ENCODE measurements around the gene C1orf74.

The C1orf74 gene

GRCh38 chr1:209825591-209826434, 41.5 kb upstream of the C1orf74 start:
- Histone ChIP-seq H3K9me3 (no peaks in the 10 kb centered on the region), H3K4me3 (ENCODE audit: low read depth in 1 of 2, low read length in 1 of 2) (no peak overlapping the region), H3K27me3 (peaks cover 44% of the 10 kb centered on the region), H3K4me1 (ENCODE audit: control insufficient read depth in 1 of 2, insufficient read depth in 1 of 2, low read depth in 1 of 2, low read length in 1 of 2) (peaks cover 6 to 16% of the 10 kb centered on the region in 2 experiments), H3K36me3 (no peaks in the 10 kb centered on the region), H3K27ac (no peak overlapping the region)
- no peak for TF ChIP-seq CTCF (IDR thresholded peaks at IDR 0.05)

GRCh38 chr1:209823143-209824041, 39.0 kb upstream of the C1orf74 start:
- Histone ChIP-seq H3K36me3 (no peaks in the 10 kb centered on the region), H3K27ac (no peak overlapping the region), H3K27me3 (peaks cover 68% of the 10 kb centered on the region), H3K4me3 (ENCODE audit: low read depth in 1 of 2, low read length in 1 of 2) (no peak overlapping the region), H3K9me3 (no peaks in the 10 kb centered on the region), H3K4me1 (ENCODE audit: control insufficient read depth in 1 of 2, insufficient read depth in 1 of 2, low read depth in 1 of 2, low read length in 1 of 2) (peaks cover 5 to 15% of the 10 kb centered on the region in 2 experiments)
- TF ChIP-seq CTCF (IDR thresholded peaks at IDR 0.05) = peak; percentile 83

- no peak for TF ChIP-seq CTCF (IDR thresholded peaks at IDR 0.05)
- Histone ChIP-seq H3K9me3 (no peaks in the 10 kb centered on the region), H3K27me3 (peaks cover 70% of the 10 kb centered on the region), H3K4me1 (ENCODE audit: control insufficient read depth in 1 of 2, insufficient read depth in 1 of 2, low read depth in 1 of 2, low read length in 1 of 2) (peaks cover 0 to 10% of the 10 kb centered on the region in 2 experiments), H3K27ac (no peak overlapping the region), H3K36me3 (no peaks in the 10 kb centered on the region), H3K4me3 (ENCODE audit: low read depth in 1 of 2, low read length in 1 of 2) (no peak overlapping the region)
Observed at GRCh38 chr1:209822706-209823105, 38.3 kb upstream of the C1orf74 start.

GRCh38 chr1:209820986-209821385, 36.6 kb upstream of the C1orf74 start:
- Histone ChIP-seq H3K4me1 (ENCODE audit: control insufficient read depth in 1 of 2, insufficient read depth in 1 of 2, low read depth in 1 of 2, low read length in 1 of 2) (peaks cover 0 to 5% of the 10 kb centered on the region in 2 experiments), H3K4me3 (ENCODE audit: low read depth in 1 of 2, low read length in 1 of 2) (no peak overlapping the region), H3K27ac (no peak overlapping the region), H3K9me3 (no peaks in the 10 kb centered on the region), H3K36me3 (no peaks in the 10 kb centered on the region), H3K27me3 (peaks cover 68% of the 10 kb centered on the region)
- TF ChIP-seq CTCF (IDR thresholded peaks at IDR 0.05) = no peak

- TF ChIP-seq CTCF (IDR thresholded peaks at IDR 0.05) = no peak
- Histone ChIP-seq H3K4me3 (ENCODE audit: low read depth in 1 of 2, low read length in 1 of 2) (no peak overlapping the region), H3K36me3 (no peaks in the 10 kb centered on the region), H3K27ac (no peak overlapping the region), H3K4me1 (ENCODE audit: control insufficient read depth in 1 of 2, insufficient read depth in 1 of 2, low read depth in 1 of 2, low read length in 1 of 2) (peaks cover 0 to 5% of the 10 kb centered on the region in 2 experiments), H3K9me3 (no peaks in the 10 kb centered on the region), H3K27me3 (peaks cover 49% of the 10 kb centered on the region)
Observed at GRCh38 chr1:209819058-209819457, 34.7 kb upstream of the C1orf74 start.

All from neutrophil (primary cell).